ENCODE data around the gene OPCML. TPM values are rescaled to one million over a fixed set of nuclear protein-coding genes. Genes with fewer than 3 reads are reported as not detected.

The OPCML gene
- total RNA-seq, 1 donor from 2014 or later, result not detected

GRCh38 chr11:133072378-133072777 lies 459.9 kb downstream of the OPCML start:
- H3K4me3 ChIP-seq, result no peak overlapping the region
- no peak overlapping the region for H3K27ac ChIP-seq
- no peak for DNase-seq (ENCODE audit: low spot score in 2 of 2)
- intact Hi-C loops (cut with DNase I), result no loop called here
- TF ChIP-seq CTCF (IDR thresholded peaks at IDR 0.05), result no peak
- no peaks in the 10 kb centered on the region for H3K9me3 ChIP-seq
- H3K36me3 ChIP-seq, result no peaks in the 10 kb centered on the region
- no peaks in the 10 kb centered on the region for H3K27me3 ChIP-seq
- no peaks in the 10 kb centered on the region for H3K4me1 ChIP-seq

GRCh38 chr11:133070791-133071190 lies 461.5 kb downstream of the OPCML start:
- no peak for TF ChIP-seq CTCF (IDR thresholded peaks at IDR 0.05)
- no peaks in the 10 kb centered on the region for H3K9me3 ChIP-seq
- no peaks in the 10 kb centered on the region for H3K4me1 ChIP-seq
- H3K27ac ChIP-seq, result no peak overlapping the region
- H3K4me3 ChIP-seq, result no peak overlapping the region
- H3K36me3 ChIP-seq, result no peaks in the 10 kb centered on the region
- DNase-seq (ENCODE audit: low spot score in 2 of 2), result no peak
- no peaks in the 10 kb centered on the region for H3K27me3 ChIP-seq
- intact Hi-C loops (cut with DNase I), result no loop called here

GRCh38 chr11:133070021-133070713 lies 462.1 kb downstream of the OPCML start:
- intact Hi-C loops (cut with DNase I), result no loop called here
- TF ChIP-seq CTCF (IDR thresholded peaks at IDR 0.05), result no peak

GRCh38 chr11:133065847-133066485 lies 466.3 kb downstream of the OPCML start:
- no peak for TF ChIP-seq CTCF (IDR thresholded peaks at IDR 0.05)
- Histone ChIP-seq H3K27ac (no peak overlapping the region), H3K36me3 (no peaks in the 10 kb centered on the region), H3K4me3 (no peak overlapping the region), H3K4me1 (no peaks in the 10 kb centered on the region), H3K27me3 (no peaks in the 10 kb centered on the region), H3K9me3 (no peaks in the 10 kb centered on the region)
- no peak for DNase-seq (ENCODE audit: low spot score in 2 of 2)
- intact Hi-C loops (cut with DNase I), result no loop called here

More at GRCh38 chr11:133070021-133070713, 462.1 kb downstream of the OPCML start:
- Histone ChIP-seq H3K9me3 (no peaks in the 10 kb centered on the region), H3K27me3 (no peaks in the 10 kb centered on the region), H3K4me1 (no peaks in the 10 kb centered on the region), H3K27ac (no peak overlapping the region), H3K4me3 (no peak overlapping the region), H3K36me3 (no peaks in the 10 kb centered on the region)
- no peak for DNase-seq (ENCODE audit: low spot score in 2 of 2)

- Histone ChIP-seq H3K4me1 (no peaks in the 10 kb centered on the region), H3K4me3 (peak overlapping the region; percentile 52 to 70), H3K36me3 (no peaks in the 10 kb centered on the region), H3K27me3 (no peaks in the 10 kb centered on the region), H3K27ac (no peak overlapping the region), H3K9me3 (no peaks in the 10 kb centered on the region)
- TF ChIP-seq CTCF (IDR thresholded peaks at IDR 0.05), result no peak
- no peak for DNase-seq (ENCODE audit: low spot score in 2 of 2)
- intact Hi-C loops (cut with DNase I), result no loop called here
These were observed 467.3 kb downstream of the OPCML start for GRCh38 chr11:133064961-133065360.
